Nephron (organoid): ENCODE results near the gene KLRF2.

Experiments
- H3K27ac Mint-ChIP-seq, 3 experiments: 2 replicates each; pipeline ENCODE4 v1.8.0; 2020; ENCODE audit warnings: mixed read lengths in 3 of 3, mild to moderate bottlenecking in 2 of 3, moderate library complexity in 1 of 3
- H3K27me3 Mint-ChIP-seq: 2 replicates; pipeline ENCODE4 v1.8.0; 2021; ENCODE audit warnings: low read depth, mild to moderate bottlenecking, moderate library complexity, mixed read lengths
- H3K36me3 Mint-ChIP-seq: 2 replicates; pipeline ENCODE4 v1.8.0; 2020; ENCODE audit warnings: low read depth, mixed read lengths
- H3K4me1 Mint-ChIP-seq: 2 replicates; pipeline ENCODE4 v1.8.0; 2020; ENCODE audit warnings: mixed read lengths
- H3K4me3 Mint-ChIP-seq, 3 experiments: 2 replicates each; pipeline ENCODE4 v1.8.0; 2020; ENCODE audit warnings: mild to moderate bottlenecking in 3 of 3, mixed read lengths in 3 of 3, moderate library complexity in 2 of 3
- H3K9me3 Mint-ChIP-seq: 2 replicates; pipeline ENCODE4 v1.8.0; 2020; ENCODE audit warnings: mixed read lengths
- TF ChIP-seq, protein P1 (sequence below), 3 experiments: fragments of 200-600 bp; sonication (generic); IDR thresholded peaks; one replicate each; pipeline ENCODE4 v1.5.0; 2021; ENCODE audit warnings: antibody characterized with exemption in 3 of 3; ENCODE audit not compliant: unreplicated experiment in 3 of 3

Gene KLRF2

DNA sequence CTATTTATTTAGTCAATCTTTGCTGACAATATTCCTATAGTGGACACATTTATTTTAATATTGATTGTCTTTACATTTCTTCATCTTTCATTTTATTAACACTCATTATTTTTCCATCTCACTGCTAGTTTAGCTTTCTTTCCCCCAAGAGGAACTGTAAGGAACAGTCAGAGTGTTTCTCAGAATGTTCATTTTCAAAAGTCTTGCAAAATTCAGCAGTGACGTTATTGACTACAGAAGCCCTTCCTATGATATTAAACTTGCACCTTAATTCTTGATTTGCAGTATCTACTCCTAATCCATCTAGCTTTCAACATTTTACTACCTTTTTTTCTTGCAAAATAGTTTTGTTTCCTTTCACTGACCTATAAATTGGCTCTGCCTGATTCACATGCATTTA lies 25.1 kb upstream of the KLRF2 start:
- Mint-ChIP-seq H3K9me3 (no peaks in the 10 kb centered on the region), H3K4me1 (no peaks in the 10 kb centered on the region), H3K27ac (no peak overlapping the region), H3K27me3 (no peaks in the 10 kb centered on the region), H3K36me3 (no peaks in the 10 kb centered on the region), H3K4me3 (no peak overlapping the region)
- TF ChIP-seq, protein P1, sequence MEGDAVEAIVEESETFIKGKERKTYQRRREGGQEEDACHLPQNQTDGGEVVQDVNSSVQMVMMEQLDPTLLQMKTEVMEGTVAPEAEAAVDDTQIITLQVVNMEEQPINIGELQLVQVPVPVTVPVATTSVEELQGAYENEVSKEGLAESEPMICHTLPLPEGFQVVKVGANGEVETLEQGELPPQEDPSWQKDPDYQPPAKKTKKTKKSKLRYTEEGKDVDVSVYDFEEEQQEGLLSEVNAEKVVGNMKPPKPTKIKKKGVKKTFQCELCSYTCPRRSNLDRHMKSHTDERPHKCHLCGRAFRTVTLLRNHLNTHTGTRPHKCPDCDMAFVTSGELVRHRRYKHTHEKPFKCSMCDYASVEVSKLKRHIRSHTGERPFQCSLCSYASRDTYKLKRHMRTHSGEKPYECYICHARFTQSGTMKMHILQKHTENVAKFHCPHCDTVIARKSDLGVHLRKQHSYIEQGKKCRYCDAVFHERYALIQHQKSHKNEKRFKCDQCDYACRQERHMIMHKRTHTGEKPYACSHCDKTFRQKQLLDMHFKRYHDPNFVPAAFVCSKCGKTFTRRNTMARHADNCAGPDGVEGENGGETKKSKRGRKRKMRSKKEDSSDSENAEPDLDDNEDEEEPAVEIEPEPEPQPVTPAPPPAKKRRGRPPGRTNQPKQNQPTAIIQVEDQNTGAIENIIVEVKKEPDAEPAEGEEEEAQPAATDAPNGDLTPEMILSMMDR (IDR thresholded peaks at IDR 0.05; ENCODE audit: unreplicated experiment in 3 of 3) = no peak

DNA sequence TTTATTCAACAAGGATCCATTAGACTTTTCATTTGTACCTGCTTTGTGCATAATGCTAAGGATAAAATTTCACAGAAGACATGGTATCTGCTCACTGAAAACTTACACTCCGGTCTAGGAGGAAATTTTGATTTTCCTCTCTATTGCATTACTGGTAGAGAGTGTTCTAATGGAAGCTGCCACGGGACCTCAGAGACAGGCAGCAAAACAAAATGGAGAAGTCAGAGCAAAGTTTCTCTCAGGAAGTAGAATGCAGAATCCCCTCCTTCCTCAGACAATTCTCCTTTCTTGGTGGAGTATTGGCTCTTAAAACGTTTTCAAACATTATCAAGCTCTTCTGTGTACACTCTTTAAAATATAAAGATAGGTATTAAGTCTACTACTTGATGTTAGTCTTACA lies 24.4 kb upstream of the KLRF2 start:
- H3K27me3 Mint-ChIP-seq = no peaks in the 10 kb centered on the region

DNA sequence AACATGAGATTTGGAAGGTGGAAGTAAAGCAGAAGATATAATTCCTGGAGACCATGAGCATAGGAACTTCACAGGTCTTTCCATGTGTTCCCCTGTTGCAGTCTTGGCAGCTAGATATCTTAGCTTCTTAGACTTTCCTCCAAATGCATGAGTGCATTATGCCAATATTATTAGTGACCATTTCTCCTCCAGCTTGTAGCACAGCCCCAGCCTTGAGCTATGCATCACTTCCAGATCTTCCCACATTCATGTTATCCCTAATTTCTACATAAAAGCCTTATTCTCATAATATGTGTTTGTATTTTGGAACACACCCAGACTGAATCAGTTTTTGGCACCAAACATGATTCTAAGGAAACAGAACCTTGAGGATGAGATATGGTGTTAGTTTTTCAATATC lies 23.2 kb upstream of the KLRF2 start:
- Mint-ChIP-seq H3K4me3 (no peak overlapping the region), H3K36me3 (no peaks in the 10 kb centered on the region), H3K9me3 (no peaks in the 10 kb centered on the region), H3K27me3 (no peaks in the 10 kb centered on the region), H3K27ac (no peak overlapping the region), H3K4me1 (no peaks in the 10 kb centered on the region)
- TF ChIP-seq, protein P1 (IDR thresholded peaks at IDR 0.05; ENCODE audit: unreplicated experiment in 3 of 3) = no peak

More for the DNA sequence above, 24.4 kb upstream of the KLRF2 start:
- TF ChIP-seq, protein P1 (IDR thresholded peaks at IDR 0.05; ENCODE audit: unreplicated experiment in 3 of 3) = no peak
- no peak overlapping the region for H3K4me3 Mint-ChIP-seq
- H3K36me3 Mint-ChIP-seq = no peaks in the 10 kb centered on the region
- H3K9me3 Mint-ChIP-seq = no peaks in the 10 kb centered on the region
- H3K4me1 Mint-ChIP-seq = no peaks in the 10 kb centered on the region
- H3K27ac Mint-ChIP-seq = no peak overlapping the region

DNA sequence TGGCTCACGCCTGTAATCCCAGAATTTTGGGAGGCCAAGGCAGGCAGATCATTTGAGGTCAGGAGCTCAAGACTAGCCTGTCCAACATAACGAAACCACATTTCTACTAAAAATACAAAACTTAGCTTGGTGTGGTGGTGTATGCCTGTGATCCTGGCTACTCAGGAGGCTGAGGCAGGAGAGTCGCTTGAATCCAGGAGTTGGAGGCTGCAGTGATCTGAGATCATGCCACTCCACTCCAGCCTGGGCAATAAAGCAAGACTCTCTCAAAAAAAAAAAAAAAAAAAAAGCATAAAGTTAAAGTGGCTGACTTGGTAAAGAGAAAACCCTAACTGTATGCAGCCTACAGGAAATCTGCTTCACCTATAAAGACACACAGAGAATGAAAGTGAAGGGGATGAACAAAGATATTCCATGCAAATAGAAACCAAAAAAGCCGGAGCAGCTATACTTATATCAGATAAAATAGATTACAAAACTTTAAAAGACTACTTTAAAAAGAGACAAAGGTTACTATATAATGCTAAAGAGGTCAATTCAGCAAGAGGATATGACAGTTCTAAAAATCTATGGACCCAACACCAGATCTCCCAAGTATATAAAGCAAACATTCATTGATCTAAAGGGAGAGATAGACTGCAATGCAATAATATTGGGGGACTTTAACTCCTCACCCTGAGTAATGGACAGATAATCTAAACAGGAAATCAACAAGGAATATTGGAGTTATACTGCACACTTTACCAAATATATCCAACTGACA lies 16.2 kb upstream of the KLRF2 start:
- Mint-ChIP-seq H3K27ac (no peak overlapping the region), H3K4me1 (peaks cover 9% of the 10 kb centered on the region), H3K9me3 (peaks cover 5% of the 10 kb centered on the region), H3K4me3 (no peak overlapping the region), H3K36me3 (no peaks in the 10 kb centered on the region), H3K27me3 (no peaks in the 10 kb centered on the region)
- TF ChIP-seq, protein P1 (IDR thresholded peaks at IDR 0.05; ENCODE audit: unreplicated experiment in 3 of 3) = no peak

DNA sequence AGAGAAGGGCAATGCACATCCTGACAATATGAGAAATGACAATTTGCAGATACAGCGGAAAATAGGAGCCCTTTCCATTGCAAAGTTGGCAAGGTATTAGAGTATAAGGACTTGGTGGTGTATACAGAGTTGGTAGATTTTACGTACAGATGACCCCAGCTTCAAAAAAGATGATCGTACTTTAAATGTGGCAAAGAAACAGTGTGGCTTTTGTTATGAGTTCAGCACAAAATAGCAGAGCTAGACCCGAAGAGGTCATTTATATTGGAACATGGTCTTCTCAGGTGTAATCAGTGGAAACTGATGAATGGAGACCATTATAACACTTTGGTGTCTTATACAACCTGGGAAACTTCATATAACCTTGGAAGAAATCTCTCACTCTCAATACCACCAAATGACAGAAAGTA lies 14.4 kb upstream of the KLRF2 start:
- H3K36me3 Mint-ChIP-seq = no peaks in the 10 kb centered on the region
- H3K27ac Mint-ChIP-seq = no peak overlapping the region
- H3K27me3 Mint-ChIP-seq = no peaks in the 10 kb centered on the region
- H3K9me3 Mint-ChIP-seq = peaks cover 5% of the 10 kb centered on the region
- TF ChIP-seq, protein P1 (IDR thresholded peaks at IDR 0.05; ENCODE audit: unreplicated experiment in 3 of 3) = no peak
- no peak overlapping the region for H3K4me3 Mint-ChIP-seq
- peaks cover 18% of the 10 kb centered on the region for H3K4me1 Mint-ChIP-seq

DNA sequence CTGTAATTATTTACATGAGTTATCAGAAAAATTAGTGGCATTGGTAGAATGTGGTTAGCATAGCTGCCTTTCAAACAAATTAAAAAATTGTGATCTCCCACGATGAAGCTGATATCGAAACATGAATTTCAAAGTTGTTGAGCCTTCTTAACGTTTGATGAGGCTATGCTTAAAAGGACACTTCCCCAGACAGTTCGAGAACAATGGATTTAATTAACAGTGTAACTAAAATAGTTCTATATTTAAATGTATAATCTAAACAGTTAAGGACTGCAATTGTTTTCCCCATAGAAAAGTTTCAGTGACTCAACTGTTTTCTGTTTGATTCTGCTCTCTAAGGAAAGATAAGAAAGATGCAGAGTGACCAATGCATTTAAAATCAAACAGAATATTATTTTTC lies 13.8 kb upstream of the KLRF2 start:
- peaks cover 5% of the 10 kb centered on the region for H3K9me3 Mint-ChIP-seq
- H3K36me3 Mint-ChIP-seq = no peaks in the 10 kb centered on the region
- H3K4me1 Mint-ChIP-seq = peaks cover 22% of the 10 kb centered on the region
- TF ChIP-seq, protein P1 (IDR thresholded peaks at IDR 0.05; ENCODE audit: unreplicated experiment in 3 of 3) = no peak
- no peak overlapping the region for H3K4me3 Mint-ChIP-seq
- no peaks in the 10 kb centered on the region for H3K27me3 Mint-ChIP-seq
- no peak overlapping the region for H3K27ac Mint-ChIP-seq
